K562 (cell line): Measurements from ENCODE around the gene NYAP1. TPM values are rescaled to one million over a fixed set of nuclear protein-coding genes. Genes with fewer than 3 reads are reported as not detected.

Experiments
- DDX20 ChIP-seq: fragments of 450-650 bp; IDR thresholded peaks from 2 replicates; pipeline ENCODE4 v1.6.1; 2016; ENCODE audit warnings: missing genetic modification characterization, low read depth, mild to moderate bottlenecking, missing compliant biosample characterization, moderate library complexity
- EP300 ChIP-seq: IDR thresholded peaks from 2 replicates; pipeline ENCODE4 v1.6.1; 2012; ENCODE audit warnings: low read length, improper control_type of control experiment
- ESRRA ChIP-seq: fragments of 450-650 bp; IDR thresholded peaks from 2 replicates; pipeline ENCODE4 v1.6.1; 2014; ENCODE audit warnings: low read depth, mild to moderate bottlenecking, moderate library complexity, borderline replicate concordance
- FOXP1 ChIP-seq: sonication (generic); formaldehyde crosslinking; IDR thresholded peaks from 2 replicates; pipeline ENCODE4 v1.8.0; 2022; ENCODE audit warnings: mild to moderate bottlenecking, missing genetic modification reagents
- HSF4 ChIP-seq: fragments of 250-450 bp; sonication (Bioruptor Pico); IDR thresholded peaks from 2 replicates; pipeline ENCODE4 v2.1.2; 2022; ENCODE audit warnings: mild to moderate bottlenecking, moderate library complexity, borderline replicate concordance
- MAFF ChIP-seq: IDR thresholded peaks from 2 replicates; pipeline ENCODE4 v1.6.1; 2012; ENCODE audit warnings: low read length, improper control_type of control experiment
- POLR2A ChIP-seq: fragments of 450-650 bp; conservative IDR thresholded peaks from 2 replicates; pipeline ENCODE4 v1.6.1; 2016
- POLR2G ChIP-seq: fragments of 200-400 bp; formaldehyde crosslinking; IDR thresholded peaks from 2 replicates; pipeline ENCODE4 v1.6.1; 2017; ENCODE audit warnings: low read depth, mild to moderate bottlenecking, antibody characterized with exemption, low read length, moderate library complexity
- SP1 ChIP-seq: sonication (generic); formaldehyde crosslinking; IDR thresholded peaks from 2 replicates; pipeline ENCODE4 v1.8.1; 2022; ENCODE audit warnings: mild to moderate bottlenecking, missing genetic modification reagents
- TCF3 ChIP-seq: sonication (generic); formaldehyde crosslinking; IDR thresholded peaks from 2 replicates; pipeline ENCODE4 v1.4.0; 2020; ENCODE audit warnings: mild to moderate bottlenecking, missing genetic modification reagents
- THRAP3 ChIP-seq: fragments of 450-650 bp; IDR thresholded peaks from 2 replicates; pipeline ENCODE4 v1.6.1; 2016; ENCODE audit warnings: mild to moderate bottlenecking, inconsistent platforms, borderline replicate concordance
- ZNF695 ChIP-seq: fragments of 450-650 bp; formaldehyde crosslinking; IDR thresholded peaks from 2 replicates; pipeline ENCODE4 v1.4.0; 2020; ENCODE audit warnings: mild to moderate bottlenecking, moderate library complexity
- polyA plus RNA-seq, 8 experiments: library from polyadenylated mRNA; depleted of rRNA in 4 of 8; stranded (reverse) in 5 of 8; unstranded in 3 of 8; fragments of >200 nt; fragmentation: Nextera tagmentation in 2 of 8; fragmentation: Illumina TruSeq in 1 of 8; extraction: Ambion mirVana in 2 of 8; extraction: Trizol in 1 of 8; gene quantifications; 2 replicates each; pipeline versions ENCODE4 v1.2.1 to v1.2.3, GENCODE V29; 2011 to 2014; ENCODE audit warnings: inconsistent platforms in 1 of 8, missing spikeins in 1 of 8
- total RNA-seq, 7 experiments: library from RNA; depleted of rRNA in 6 of 7; stranded (reverse); fragments of >200 nt in 6 of 7; fragmentation: Illumina TruSeq in 2 of 7; extraction: Trizol in 2 of 7; gene quantifications; 2 replicates each; pipeline versions ENCODE4 v1.2.1 to v1.2.3, GENCODE V29; 2011 to 2021; ENCODE audit warnings: low replicate concordance in 1 of 7
- TF ChIP-seq, protein P1 (sequence below): fragments of 450-650 bp; IDR thresholded peaks from 2 replicates; pipeline ENCODE4 v1.6.1; 2017; ENCODE audit warnings: antibody characterized with exemption, mild to moderate bottlenecking
- TF ChIP-seq, protein P2 (sequence below): fragments of 450-650 bp; formaldehyde crosslinking; IDR thresholded peaks from 2 replicates; pipeline ENCODE4 v1.4.0; 2020; ENCODE audit warnings: mild to moderate bottlenecking, mixed read lengths
- TF ChIP-seq, protein P3 (sequence below): fragments of 250-450 bp; sonication (Bioruptor Pico); IDR thresholded peaks from 2 replicates; pipeline ENCODE4 v1.5.0; 2020; ENCODE audit warnings: mild to moderate bottlenecking, borderline replicate concordance
- TF ChIP-seq, protein P4 (sequence below): sonication (generic); formaldehyde crosslinking; IDR thresholded peaks from 2 replicates; pipeline ENCODE4 v1.8.1; 2023; ENCODE audit warnings: mild to moderate bottlenecking, missing genetic modification reagents

Gene NYAP1
- total and polyA plus RNA-seq, 9 of the 15 experiments (the other 6 are each of a cell fraction or from before 2014, with no cell fraction given), result 0.11 to 0.88 (median 0.22) TPM; not detected in 2

- TF ChIP-seq, protein P1, sequence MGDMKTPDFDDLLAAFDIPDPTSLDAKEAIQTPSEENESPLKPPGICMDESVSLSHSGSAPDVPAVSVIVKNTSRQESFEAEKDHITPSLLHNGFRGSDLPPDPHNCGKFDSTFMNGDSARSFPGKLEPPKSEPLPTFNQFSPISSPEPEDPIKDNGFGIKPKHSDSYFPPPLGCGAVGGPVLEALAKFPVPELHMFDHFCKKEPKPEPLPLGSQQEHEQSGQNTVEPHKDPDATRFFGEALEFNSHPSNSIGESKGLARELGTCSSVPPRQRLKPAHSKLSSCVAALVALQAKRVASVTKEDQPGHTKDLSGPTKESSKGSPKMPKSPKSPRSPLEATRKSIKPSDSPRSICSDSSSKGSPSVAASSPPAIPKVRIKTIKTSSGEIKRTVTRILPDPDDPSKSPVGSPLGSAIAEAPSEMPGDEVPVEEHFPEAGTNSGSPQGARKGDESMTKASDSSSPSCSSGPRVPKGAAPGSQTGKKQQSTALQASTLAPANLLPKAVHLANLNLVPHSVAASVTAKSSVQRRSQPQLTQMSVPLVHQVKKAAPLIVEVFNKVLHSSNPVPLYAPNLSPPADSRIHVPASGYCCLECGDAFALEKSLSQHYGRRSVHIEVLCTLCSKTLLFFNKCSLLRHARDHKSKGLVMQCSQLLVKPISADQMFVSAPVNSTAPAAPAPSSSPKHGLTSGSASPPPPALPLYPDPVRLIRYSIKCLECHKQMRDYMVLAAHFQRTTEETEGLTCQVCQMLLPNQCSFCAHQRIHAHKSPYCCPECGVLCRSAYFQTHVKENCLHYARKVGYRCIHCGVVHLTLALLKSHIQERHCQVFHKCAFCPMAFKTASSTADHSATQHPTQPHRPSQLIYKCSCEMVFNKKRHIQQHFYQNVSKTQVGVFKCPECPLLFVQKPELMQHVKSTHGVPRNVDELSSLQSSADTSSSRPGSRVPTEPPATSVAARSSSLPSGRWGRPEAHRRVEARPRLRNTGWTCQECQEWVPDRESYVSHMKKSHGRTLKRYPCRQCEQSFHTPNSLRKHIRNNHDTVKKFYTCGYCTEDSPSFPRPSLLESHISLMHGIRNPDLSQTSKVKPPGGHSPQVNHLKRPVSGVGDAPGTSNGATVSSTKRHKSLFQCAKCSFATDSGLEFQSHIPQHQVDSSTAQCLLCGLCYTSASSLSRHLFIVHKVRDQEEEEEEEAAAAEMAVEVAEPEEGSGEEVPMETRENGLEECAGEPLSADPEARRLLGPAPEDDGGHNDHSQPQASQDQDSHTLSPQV, result peak; percentile 99
- TF ChIP-seq TCF3 (peak; percentile 79), ESRRA (peak; percentile 99), MAFF (peak; percentile 48; the same call in 1 of the 2 replicates), SP1 (CRISPR knock-in tag) (no peak; the same call in 1 of the 2 replicates), HSF4 (CRISPR knock-in tag) (no peak), THRAP3 (no peak), POLR2G (peak; percentile 69), EP300 (peak; percentile 26), POLR2A (peak; percentile 70), ZNF695 (CRISPR knock-in tag) (no peak; the same call in 1 of the 2 replicates), FOXP1 (CRISPR knock-in tag) (0 out of 2 replicates have a peak, but pooled peaks have one; percentile 19), DDX20 (tag) (no peak)
- TF ChIP-seq, protein P2, sequence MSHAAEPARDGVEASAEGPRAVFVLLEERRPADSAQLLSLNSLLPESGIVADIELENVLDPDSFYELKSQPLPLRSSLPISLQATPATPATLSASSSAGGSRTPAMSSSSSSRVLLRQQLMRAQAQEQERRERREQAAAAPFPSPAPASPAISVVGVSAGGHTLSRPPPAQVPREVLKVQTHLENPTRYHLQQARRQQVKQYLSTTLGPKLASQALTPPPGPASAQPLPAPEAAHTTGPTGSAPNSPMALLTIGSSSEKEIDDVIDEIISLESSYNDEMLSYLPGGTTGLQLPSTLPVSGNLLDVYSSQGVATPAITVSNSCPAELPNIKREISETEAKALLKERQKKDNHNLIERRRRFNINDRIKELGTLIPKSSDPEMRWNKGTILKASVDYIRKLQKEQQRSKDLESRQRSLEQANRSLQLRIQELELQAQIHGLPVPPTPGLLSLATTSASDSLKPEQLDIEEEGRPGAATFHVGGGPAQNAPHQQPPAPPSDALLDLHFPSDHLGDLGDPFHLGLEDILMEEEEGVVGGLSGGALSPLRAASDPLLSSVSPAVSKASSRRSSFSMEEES (CRISPR knock-in tag), result peak; percentile 66
- TF ChIP-seq, protein P3, sequence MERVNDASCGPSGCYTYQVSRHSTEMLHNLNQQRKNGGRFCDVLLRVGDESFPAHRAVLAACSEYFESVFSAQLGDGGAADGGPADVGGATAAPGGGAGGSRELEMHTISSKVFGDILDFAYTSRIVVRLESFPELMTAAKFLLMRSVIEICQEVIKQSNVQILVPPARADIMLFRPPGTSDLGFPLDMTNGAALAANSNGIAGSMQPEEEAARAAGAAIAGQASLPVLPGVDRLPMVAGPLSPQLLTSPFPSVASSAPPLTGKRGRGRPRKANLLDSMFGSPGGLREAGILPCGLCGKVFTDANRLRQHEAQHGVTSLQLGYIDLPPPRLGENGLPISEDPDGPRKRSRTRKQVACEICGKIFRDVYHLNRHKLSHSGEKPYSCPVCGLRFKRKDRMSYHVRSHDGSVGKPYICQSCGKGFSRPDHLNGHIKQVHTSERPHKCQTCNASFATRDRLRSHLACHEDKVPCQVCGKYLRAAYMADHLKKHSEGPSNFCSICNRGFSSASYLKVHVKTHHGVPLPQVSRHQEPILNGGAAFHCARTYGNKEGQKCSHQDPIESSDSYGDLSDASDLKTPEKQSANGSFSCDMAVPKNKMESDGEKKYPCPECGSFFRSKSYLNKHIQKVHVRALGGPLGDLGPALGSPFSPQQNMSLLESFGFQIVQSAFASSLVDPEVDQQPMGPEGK (CRISPR knock-in tag), result no peak; the same call in 1 of the 2 replicates
- TF ChIP-seq, protein P4, sequence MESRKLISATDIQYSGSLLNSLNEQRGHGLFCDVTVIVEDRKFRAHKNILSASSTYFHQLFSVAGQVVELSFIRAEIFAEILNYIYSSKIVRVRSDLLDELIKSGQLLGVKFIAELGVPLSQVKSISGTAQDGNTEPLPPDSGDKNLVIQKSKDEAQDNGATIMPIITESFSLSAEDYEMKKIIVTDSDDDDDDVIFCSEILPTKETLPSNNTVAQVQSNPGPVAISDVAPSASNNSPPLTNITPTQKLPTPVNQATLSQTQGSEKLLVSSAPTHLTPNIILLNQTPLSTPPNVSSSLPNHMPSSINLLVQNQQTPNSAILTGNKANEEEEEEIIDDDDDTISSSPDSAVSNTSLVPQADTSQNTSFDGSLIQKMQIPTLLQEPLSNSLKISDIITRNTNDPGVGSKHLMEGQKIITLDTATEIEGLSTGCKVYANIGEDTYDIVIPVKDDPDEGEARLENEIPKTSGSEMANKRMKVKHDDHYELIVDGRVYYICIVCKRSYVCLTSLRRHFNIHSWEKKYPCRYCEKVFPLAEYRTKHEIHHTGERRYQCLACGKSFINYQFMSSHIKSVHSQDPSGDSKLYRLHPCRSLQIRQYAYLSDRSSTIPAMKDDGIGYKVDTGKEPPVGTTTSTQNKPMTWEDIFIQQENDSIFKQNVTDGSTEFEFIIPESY (CRISPR knock-in tag), result peak; percentile 61; the same call in 1 of the 2 replicates
Observed at GRCh38 chr7:100444311-100445278, 39.1 kb upstream of the NYAP1 start (continued).
